Vagina (tissue), 2 donors: Measurements from ENCODE around the gene SEPTIN6. TPM values are rescaled to one million over a fixed set of nuclear protein-coding genes. Genes with fewer than 3 reads are reported as not detected.

Source experiments
- DNase-seq, 2 donors: peaks; one replicate each; pipeline ENCODE4 v3.0.0-alpha.2; 2017; ENCODE audit errors: extremely low spot score in 2 of 2
- H3K27ac ChIP-seq: fragments of 200-600 bp; sonication (generic); one replicate; pipeline ENCODE4 v1.5.1; 2019
- H3K27me3 ChIP-seq: fragments of 200-600 bp; sonication (generic); one replicate; pipeline ENCODE4 v1.5.1; 2019
- H3K36me3 ChIP-seq, 2 donors: fragments of 200-600 bp; sonication (generic); one replicate each; pipeline ENCODE4 v1.5.1; 2017 to 2019
- H3K4me1 ChIP-seq: fragments of 200-600 bp; sonication (generic); one replicate; pipeline ENCODE4 v1.5.1; 2019
- H3K4me3 ChIP-seq, 2 donors: fragments of 200-600 bp; sonication (generic); 1 replicate in 1 of 2; 2 replicates in 1 of 2; pipeline ENCODE4 v1.5.1; 2016 to 2019
- H3K9me3 ChIP-seq: fragments of 200-600 bp; sonication (generic); one replicate; pipeline ENCODE4 v1.5.1; 2019
- CTCF ChIP-seq, 3 experiments: fragments of 450-650 bp in 2 of 3; fragments of 200-600 bp in 1 of 3; sonication (generic) in 1 of 3; IDR thresholded peaks; one replicate each; pipeline ENCODE4 v1.5.1; 2017 to 2019; ENCODE audit warnings: antibody characterized with exemption in 3 of 3, mild to moderate bottlenecking in 2 of 3, moderate library complexity in 2 of 3
- POLR2A ChIP-seq, 2 donors: fragments of 450-650 bp; IDR thresholded peaks; one replicate each; pipeline ENCODE4 v1.6.1; 2017; ENCODE audit warnings: antibody characterized with exemption in 2 of 2, mild to moderate bottlenecking in 2 of 2, moderate library complexity in 2 of 2
- POLR2AphosphoS5 ChIP-seq, 2 donors: sonication (generic); formaldehyde crosslinking; IDR thresholded peaks; one replicate each; pipeline ENCODE4 v1.9.0; 2017; ENCODE audit warnings: antibody characterized with exemption in 2 of 2, mild to moderate bottlenecking in 2 of 2, low read depth in 1 of 2; ENCODE audit not compliant: insufficient read depth in 1 of 2
- intact Hi-C: fragments of 100-400 bp; cut with DNase I; formaldehyde crosslinking; loops from one replicate; pipeline ENCODE4 v1.15.1; 2023
- microRNA counts, 2 donors: library from miRNA; unstranded; fragments of <30 nt; microRNA quantifications; one replicate each; lab custom pipeline; 2016 to 2017
- microRNA-seq: library from miRNA; unstranded; fragments of <30 nt; microRNA quantifications from one replicate; pipeline ENCODE4, GENCODE V29; 2017; ENCODE audit warnings: borderline number of aligned reads, borderline replicate concordance
- small RNA-seq: library from RNA; depleted of rRNA; stranded (forward); fragments of <200 nt; gene quantifications from one replicate; pipeline ENCODE3, GENCODE V24; 2016
- total RNA-seq: library from RNA; depleted of rRNA; stranded (reverse); fragments of >200 nt; gene quantifications from one replicate; pipeline ENCODE4 v1.2.3, GENCODE V29; 2016

The SEPTIN6 gene
- total RNA-seq, 1 donor from 2014 or later = 25.8 TPM

- no peak overlapping the region for H3K4me3 ChIP-seq
Observed at GRCh38 chrX:119643696-119644095, 49.3 kb downstream of the SEPTIN6 start.

More at GRCh38 chrX:119643696-119644095, 49.3 kb downstream of the SEPTIN6 start:
- no peaks in the 10 kb centered on the region for H3K9me3 ChIP-seq
- H3K27me3 ChIP-seq = no peaks in the 10 kb centered on the region
- intact Hi-C loops = no loop called here
- no peak for DNase-seq
- no peak for TF ChIP-seq POLR2A (IDR thresholded peaks at IDR 0.05)
- no peak for TF ChIP-seq POLR2AphosphoS5 (IDR thresholded peaks at IDR 0.05; ENCODE audit: insufficient read depth in 1 of 2, low read depth in 1 of 2)
- TF ChIP-seq CTCF (IDR thresholded peaks at IDR 0.05) = no peak
- H3K36me3 ChIP-seq = no peaks in the 10 kb centered on the region
- H3K4me1 ChIP-seq = no peaks in the 10 kb centered on the region
- no peak overlapping the region for H3K27ac ChIP-seq

MicroRNA genes within 50 kb of the gene (microRNA counts, 767-probe panel; counts per million panel counts)
- microRNA hsa-miR-766-3p (lab: Ali Mortazavi, UCI) = 238 to 261 counts per million in 2 donors

Small RNA genes lying within 50 kb of the gene (microRNA-seq; reads per million reads assigned to microRNA genes)
- gene MIR766 = 8.6 reads per million, percentile 19 among the genes with 10 or more reads in this experiment

Small RNA genes lying within 50 kb of the gene (small RNA-seq; reads per million reads assigned to genes)
- gene MIR766 = 1.2 reads per million, percentile 31 among the genes with 10 or more reads in this experiment

Other genes starting within 250 kb of the SEPTIN6 start
- 303 TPM for gene SLC25A5, start 224.7 kb downstream of the SEPTIN6 start, total RNA-seq
- gene STEEP1, start 127.8 kb downstream of the SEPTIN6 start, total RNA-seq = 26.5 TPM
- 35.8 TPM for gene UBE2A, start 118.6 kb downstream of the SEPTIN6 start, total RNA-seq
- 9.8 TPM for gene NKRF, start 86.7 kb downstream of the SEPTIN6 start, total RNA-seq
- not detected for gene SOWAHD, start 65.4 kb upstream of the SEPTIN6 start, total RNA-seq
- 1,813 TPM for gene RPL39, start 98.5 kb upstream of the SEPTIN6 start, total RNA-seq
- gene UPF3B, start 159.8 kb upstream of the SEPTIN6 start, total RNA-seq = 2.5 TPM
- gene RNF113A, start 178.6 kb upstream of the SEPTIN6 start, total RNA-seq = 11.8 TPM
- 25.8 TPM for gene NDUFA1, start 178.7 kb upstream of the SEPTIN6 start, total RNA-seq
- gene AKAP14, start 202.7 kb upstream of the SEPTIN6 start, total RNA-seq = not detected